Activated naive CD8-positive, alpha-beta T cell treated with anti-CD3 and anti-CD28 coated beads, Interleukin-2, amount 50 U/mL, for 24 hours (primary cell): ENCODE results near the gene FAM169A.
"Not testable (repeated sequence)": the region's sequence is repeated elsewhere in the genome, so short reads cannot be mapped to it uniquely, and the experiment has no call there.

Source experiments
- ATAC-seq: fragments of 150-1000 bp; cut with Tn5 transposase; one replicate; pipeline ENCODE4 v1.10.0; 2021
- DNase-seq: peaks from one replicate; pipeline ENCODE4 v3.0.0; 2021
- H3K27ac Mint-ChIP-seq: one replicate; pipeline ENCODE4 v1.8.0; 2021; ENCODE audit warnings: mild to moderate bottlenecking, mixed read lengths
- H3K27me3 Mint-ChIP-seq: one replicate; pipeline ENCODE4 v1.8.0; 2021; ENCODE audit warnings: mixed read lengths
- H3K36me3 Mint-ChIP-seq: one replicate; pipeline ENCODE4 v1.8.0; 2021; ENCODE audit warnings: low read depth, mixed read lengths
- H3K4me1 Mint-ChIP-seq: one replicate; pipeline ENCODE4 v1.8.0; 2021; ENCODE audit warnings: mixed read lengths
- H3K4me3 Mint-ChIP-seq: one replicate; pipeline ENCODE4 v1.8.0; 2021; ENCODE audit warnings: mild to moderate bottlenecking, moderate library complexity, mixed read lengths
- H3K9me3 Mint-ChIP-seq: one replicate; pipeline ENCODE4 v1.8.0; 2021; ENCODE audit warnings: mixed read lengths

The FAM169A gene, protein sequence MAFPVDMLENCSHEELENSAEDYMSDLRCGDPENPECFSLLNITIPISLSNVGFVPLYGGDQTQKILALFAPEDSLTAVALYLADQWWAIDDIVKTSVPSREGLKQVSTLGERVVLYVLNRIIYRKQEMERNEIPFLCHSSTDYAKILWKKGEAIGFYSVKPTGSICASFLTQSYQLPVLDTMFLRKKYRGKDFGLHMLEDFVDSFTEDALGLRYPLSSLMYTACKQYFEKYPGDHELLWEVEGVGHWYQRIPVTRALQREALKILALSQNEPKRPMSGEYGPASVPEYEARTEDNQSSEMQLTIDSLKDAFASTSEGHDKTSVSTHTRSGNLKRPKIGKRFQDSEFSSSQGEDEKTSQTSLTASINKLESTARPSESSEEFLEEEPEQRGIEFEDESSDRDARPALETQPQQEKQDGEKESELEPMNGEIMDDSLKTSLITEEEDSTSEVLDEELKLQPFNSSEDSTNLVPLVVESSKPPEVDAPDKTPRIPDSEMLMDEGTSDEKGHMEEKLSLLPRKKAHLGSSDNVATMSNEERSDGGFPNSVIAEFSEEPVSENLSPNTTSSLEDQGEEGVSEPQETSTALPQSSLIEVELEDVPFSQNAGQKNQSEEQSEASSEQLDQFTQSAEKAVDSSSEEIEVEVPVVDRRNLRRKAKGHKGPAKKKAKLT

DNA sequence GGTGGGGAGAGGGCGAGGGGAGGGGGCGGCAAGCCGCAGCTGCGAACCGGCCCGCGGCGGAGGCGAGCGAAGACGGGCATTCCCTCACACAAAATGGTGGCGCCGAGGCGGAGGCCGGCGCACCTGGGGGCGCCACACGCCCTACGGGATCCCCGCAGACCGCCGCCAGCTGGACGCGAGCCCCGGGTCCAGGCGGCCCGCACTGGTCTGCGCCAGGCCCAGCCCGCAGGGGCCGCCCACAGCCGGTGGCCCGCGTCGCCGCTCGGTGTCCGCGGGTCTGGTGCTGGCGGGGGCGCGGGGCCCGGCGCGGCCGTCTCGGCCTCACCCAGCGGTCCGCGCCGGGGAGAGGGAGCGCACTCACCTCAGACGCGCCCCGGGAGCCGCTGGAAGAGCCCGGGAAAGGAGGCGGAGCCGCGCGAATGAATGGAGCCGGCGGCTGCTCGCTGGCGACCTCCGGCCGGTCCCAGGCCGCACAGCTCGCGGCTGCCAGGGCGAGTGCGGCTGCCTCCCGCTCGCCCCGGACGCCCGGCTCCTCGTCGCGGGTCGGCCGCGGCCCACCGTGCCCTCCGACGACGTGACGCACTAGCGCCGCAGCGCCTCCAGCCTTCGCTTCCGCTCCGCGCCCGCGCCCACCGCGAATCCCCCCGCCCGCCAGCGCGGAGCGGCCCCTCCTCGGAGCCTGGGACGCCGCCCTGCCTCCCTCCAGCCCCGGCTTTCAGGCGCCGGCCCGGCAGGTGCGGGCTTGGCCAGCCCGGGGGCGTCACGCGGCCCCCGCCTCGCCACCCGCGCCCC, at the start of gene FAM169A:
Gene FAM169A, minus strand, starts transcription at position 584 of the 792 bp plus-strand sequence. CDS start 24,711 bp downstream, outside the sequence.
- H3K36me3 Mint-ChIP-seq: peaks cover 5% of the 10 kb centered on the region
- DNase-seq: peak; percentile 59
- peaks cover 1% of the 10 kb centered on the region for H3K27me3 Mint-ChIP-seq
- peak within 1 kb of the TSS; percentile 83 for H3K27ac Mint-ChIP-seq
- peak; percentile 72 for ATAC-seq
- no peaks in the 10 kb centered on the region for H3K9me3 Mint-ChIP-seq
- peak within 1 kb of the TSS; percentile 87 for H3K4me3 Mint-ChIP-seq
- peaks cover 36% of the 10 kb centered on the region for H3K4me1 Mint-ChIP-seq

DNA sequence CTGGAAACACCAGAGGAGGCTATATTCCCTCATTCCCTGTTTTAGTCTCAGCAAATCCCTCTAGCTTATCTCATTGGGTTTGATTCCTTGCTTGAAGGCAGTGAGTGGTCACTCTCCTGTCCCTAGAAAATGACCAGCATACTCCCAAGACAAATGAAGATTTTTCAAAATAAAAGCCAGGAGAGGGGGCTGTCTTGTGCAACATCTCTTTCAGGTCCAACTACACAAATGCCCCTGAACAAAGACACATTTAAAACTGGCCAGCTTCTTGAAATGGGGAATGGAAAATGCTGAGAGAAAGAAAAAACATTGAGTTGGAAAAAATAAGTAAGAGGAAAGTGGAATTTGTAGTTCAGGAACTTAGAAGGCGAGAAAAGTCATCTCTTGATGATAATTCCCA, 49.3 kb upstream of the FAM169A start:
- Mint-ChIP-seq H3K27ac (no peak overlapping the region), H3K9me3 (peaks cover under 1% of the 10 kb centered on the region), H3K27me3 (peaks cover 5% of the 10 kb centered on the region), H3K4me3 (no peak overlapping the region), H3K36me3 (no peaks in the 10 kb centered on the region), H3K4me1 (no peaks in the 10 kb centered on the region)
- ATAC-seq (no peak), DNase-seq (no peak)

DNA sequence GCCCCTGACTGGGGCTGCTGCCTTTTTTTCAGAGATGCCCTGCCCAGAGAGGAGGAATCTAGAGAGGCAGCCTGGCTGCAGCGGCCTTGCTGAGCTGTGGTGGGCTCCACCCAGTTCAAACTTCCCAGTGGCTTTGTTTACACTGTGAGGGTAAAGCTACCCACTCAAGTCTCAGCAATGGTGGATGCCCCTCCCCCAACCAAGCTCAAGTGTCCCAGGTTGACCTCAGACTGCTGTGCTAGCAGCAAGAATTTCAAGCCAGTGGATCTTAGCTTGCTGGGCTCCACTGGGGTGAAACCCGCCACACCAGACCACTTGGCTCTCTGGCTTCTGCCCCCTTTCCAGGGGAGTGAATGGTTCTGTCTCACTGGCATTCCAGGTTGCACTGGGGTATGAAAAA, 45.2 kb upstream of the FAM169A start:
- H3K27ac Mint-ChIP-seq, H3K36me3 Mint-ChIP-seq: not testable (repeated sequence)

DNA sequence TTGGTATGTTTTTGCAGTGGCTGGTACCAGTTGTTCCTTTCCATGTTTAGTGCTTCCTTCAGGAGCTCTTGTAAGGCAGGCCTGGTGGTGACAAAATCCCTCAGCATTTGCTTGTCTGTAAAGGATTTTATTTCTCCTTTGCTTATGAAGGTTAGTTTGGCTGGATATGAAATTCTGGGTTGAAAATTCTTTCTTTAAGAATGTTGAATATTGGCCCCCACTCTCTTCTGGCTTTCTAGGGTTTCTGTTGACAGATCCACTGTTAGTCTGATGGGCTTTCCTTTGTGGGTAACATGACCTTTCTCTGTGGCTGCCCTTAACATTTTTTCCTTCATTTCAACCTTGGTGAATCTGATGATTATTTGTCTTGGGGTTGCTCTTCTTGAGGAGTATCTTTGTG, 43.7 kb upstream of the FAM169A start:
- peaks cover 12% of the 10 kb centered on the region for H3K9me3 Mint-ChIP-seq
- DNase-seq, H3K4me3 Mint-ChIP-seq, H3K27me3 Mint-ChIP-seq, H3K27ac Mint-ChIP-seq, H3K4me1 Mint-ChIP-seq, ATAC-seq, H3K36me3 Mint-ChIP-seq: not testable (repeated sequence)

More for the DNA sequence above, 45.2 kb upstream of the FAM169A start:
- H3K4me1 Mint-ChIP-seq, DNase-seq, H3K27me3 Mint-ChIP-seq, H3K4me3 Mint-ChIP-seq, ATAC-seq: not testable (repeated sequence)
- peaks cover 12% of the 10 kb centered on the region for H3K9me3 Mint-ChIP-seq

DNA sequence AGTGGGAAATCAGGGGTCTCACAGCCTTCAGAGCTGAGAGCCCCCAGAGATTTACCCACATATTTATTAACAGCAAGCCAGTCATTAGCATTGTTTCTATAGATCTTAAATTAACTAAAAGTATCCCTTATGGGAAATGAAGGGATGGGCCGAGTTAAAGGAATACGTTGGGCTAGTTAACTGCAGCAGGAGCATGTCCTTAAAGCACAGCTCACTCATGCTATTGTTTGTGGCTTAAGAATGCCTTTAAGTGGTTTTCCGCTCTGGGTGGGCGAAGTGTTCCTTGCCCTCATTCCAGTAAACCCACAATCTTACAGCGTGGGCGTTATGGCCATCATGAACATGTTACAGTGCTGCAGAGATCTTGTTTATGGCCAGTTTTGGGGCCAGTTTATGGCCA, 42.0 kb upstream of the FAM169A start:
- H3K27ac Mint-ChIP-seq, H3K36me3 Mint-ChIP-seq, DNase-seq, H3K4me3 Mint-ChIP-seq, H3K4me1 Mint-ChIP-seq, H3K27me3 Mint-ChIP-seq, ATAC-seq: not testable (repeated sequence)
- peaks cover 12% of the 10 kb centered on the region for H3K9me3 Mint-ChIP-seq

DNA sequence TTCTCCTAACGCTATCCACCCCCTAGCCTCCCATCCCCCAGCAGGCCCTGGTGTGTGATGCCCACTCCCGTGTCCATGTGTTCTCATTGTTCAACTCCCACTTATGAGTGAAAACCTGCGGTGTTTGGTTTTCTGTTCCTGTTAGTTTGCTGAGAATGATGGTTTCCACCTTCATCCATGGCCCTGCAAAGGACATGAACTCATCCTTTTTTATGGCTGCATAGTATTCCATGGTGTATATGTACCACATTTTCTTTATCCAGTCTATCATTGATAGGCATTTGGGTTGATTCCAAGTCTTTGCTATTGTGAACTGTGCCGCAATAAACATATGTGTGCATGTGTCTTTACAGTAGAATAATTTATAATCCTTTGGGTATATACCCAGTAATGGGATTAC, 38.5 kb upstream of the FAM169A start:
- not testable (repeated sequence) for H3K9me3 Mint-ChIP-seq, H3K27ac Mint-ChIP-seq, H3K4me1 Mint-ChIP-seq, ATAC-seq, H3K27me3 Mint-ChIP-seq, H3K4me3 Mint-ChIP-seq, H3K36me3 Mint-ChIP-seq, DNase-seq

DNA sequence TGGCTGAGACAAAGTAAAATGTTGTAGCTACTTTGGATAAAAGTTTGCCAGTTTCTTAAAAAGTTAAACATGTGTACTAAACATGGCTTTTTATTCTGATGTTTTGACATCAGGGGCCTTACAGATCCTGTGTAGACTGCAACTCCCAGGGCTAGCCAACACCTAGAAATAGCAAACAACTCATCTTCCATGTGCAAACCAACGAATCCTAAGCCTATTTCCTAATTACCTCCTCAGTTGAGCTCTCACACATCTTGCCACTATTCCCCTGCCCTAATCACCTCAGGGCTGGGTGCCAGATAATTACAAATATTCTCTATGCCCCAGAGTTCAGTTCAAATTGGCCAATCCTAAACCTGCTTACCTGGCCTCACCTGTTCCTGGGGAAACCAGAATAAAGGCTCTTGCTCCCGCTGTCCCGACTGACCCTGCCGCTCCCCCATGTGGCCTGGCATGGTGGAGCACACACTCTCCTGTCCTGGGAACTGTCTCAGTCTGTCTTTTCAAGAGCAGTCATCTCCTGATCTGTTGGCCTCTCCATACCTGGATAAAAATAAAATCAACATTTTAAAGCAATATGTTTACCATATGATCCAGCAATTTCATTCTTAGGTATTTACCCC, 37.1 kb upstream of the FAM169A start:
- ATAC-seq: peak; percentile 49
- H3K27ac Mint-ChIP-seq: no peak overlapping the region
- no peaks in the 10 kb centered on the region for H3K4me1 Mint-ChIP-seq
- H3K36me3 Mint-ChIP-seq: no peaks in the 10 kb centered on the region
- peak; percentile 10 for DNase-seq
- H3K27me3 Mint-ChIP-seq: no peaks in the 10 kb centered on the region
- H3K4me3 Mint-ChIP-seq: no peak overlapping the region
- no peaks in the 10 kb centered on the region for H3K9me3 Mint-ChIP-seq

DNA sequence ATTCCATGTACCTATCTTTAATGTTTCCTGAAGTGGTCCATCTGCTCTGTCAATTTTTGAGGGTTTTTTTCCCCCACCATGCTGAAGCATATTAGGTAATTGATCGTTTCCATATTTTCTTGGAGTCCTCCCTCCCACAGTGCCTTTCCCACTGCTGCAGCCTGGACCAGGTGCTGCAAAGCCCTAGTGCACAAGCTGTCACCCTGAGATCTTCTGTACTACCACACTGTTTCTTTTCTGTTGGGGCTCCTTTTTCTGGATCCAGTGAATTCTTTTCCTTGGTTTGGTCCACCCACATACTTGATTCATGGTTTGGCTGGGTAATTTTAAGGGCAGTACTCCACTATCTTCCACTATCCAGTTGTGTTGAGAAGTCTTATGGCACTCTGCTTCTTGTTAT, 30.9 kb upstream of the FAM169A start:
- peaks cover 2% of the 10 kb centered on the region for H3K27me3 Mint-ChIP-seq
- peaks cover 6% of the 10 kb centered on the region for H3K9me3 Mint-ChIP-seq
- H3K4me3 Mint-ChIP-seq: no peak overlapping the region
- no peaks in the 10 kb centered on the region for H3K4me1 Mint-ChIP-seq
- DNase-seq: no peak
- no peak overlapping the region for H3K27ac Mint-ChIP-seq
- no peaks in the 10 kb centered on the region for H3K36me3 Mint-ChIP-seq
- ATAC-seq: no peak

DNA sequence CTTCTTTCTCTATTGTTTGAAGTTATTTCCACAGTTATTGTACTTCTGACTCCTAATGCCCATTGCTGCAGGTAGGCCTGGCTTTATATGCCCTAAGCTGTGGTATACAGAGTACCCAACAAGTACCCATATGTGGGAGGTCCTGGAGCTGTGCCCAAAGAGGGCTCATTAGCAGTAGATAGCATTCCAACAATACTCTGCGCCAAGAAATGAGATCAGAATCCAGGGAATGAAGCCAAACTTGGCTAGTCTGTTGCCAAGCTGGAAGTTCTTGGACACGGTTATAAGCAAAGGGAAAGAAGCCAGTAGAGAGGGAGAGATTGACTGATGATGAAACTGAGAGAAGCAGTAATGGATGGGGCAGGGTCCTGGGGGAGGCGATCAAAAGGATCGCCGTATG, 29.7 kb upstream of the FAM169A start:
- Mint-ChIP-seq H3K27ac (no peak overlapping the region), H3K4me1 (no peaks in the 10 kb centered on the region)

DNA sequence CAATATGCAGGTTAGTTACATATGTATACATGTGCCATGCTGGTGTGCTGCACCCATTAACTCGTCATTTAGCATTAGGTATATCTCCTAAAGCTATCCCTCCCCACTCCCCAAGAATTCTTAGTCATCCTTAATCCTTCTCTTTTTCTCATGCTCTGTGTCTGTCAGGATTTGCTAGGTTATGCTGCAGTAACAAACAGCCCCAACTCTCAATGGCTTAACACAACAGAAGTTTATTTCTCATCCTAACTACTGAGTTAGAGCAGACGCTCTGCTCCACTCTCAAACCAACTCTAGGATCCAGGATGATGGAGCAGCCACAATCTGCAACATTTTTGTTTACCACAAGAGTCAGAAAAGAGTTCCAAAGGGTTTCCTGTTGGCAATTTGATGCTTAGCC, 28.2 kb upstream of the FAM169A start:
- Mint-ChIP-seq H3K36me3 (no peaks in the 10 kb centered on the region), H3K27me3 (peaks cover 2% of the 10 kb centered on the region), H3K4me3 (no peak overlapping the region), H3K9me3 (peaks cover 6% of the 10 kb centered on the region), H3K27ac (no peak overlapping the region), H3K4me1 (peaks cover 5% of the 10 kb centered on the region)
- DNase-seq (no peak), ATAC-seq (no peak)

More for the DNA sequence above, 29.7 kb upstream of the FAM169A start:
- Mint-ChIP-seq H3K27me3 (peaks cover 2% of the 10 kb centered on the region), H3K36me3 (no peaks in the 10 kb centered on the region), H3K4me3 (no peak overlapping the region), H3K9me3 (peaks cover 6% of the 10 kb centered on the region)
- no peak for DNase-seq
- ATAC-seq: no peak

DNA sequence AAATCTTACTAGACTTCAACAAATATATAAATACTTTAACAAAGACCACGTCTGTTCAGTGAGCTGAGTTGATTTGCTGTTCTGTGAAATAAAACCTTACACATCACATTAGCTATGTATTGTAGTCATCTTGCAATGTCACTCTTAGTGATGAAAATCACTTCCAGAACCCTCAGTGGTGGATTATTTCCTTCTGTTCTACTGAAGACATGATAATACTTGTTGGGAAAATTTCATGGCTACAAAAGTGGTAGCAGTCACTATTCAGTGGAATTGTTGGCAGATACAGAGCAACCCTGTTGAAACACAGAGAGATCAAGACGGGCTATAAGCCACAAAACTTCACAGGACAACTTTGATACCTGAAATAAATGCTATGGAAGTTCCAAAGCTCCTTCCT, 26.7 kb upstream of the FAM169A start:
- Mint-ChIP-seq H3K36me3 (no peaks in the 10 kb centered on the region), H3K9me3 (peaks cover 6% of the 10 kb centered on the region), H3K27me3 (peaks cover 2% of the 10 kb centered on the region), H3K4me1 (peaks cover 5% of the 10 kb centered on the region), H3K4me3 (no peak overlapping the region), H3K27ac (no peak overlapping the region)
- ATAC-seq: no peak
- DNase-seq: no peak

DNA sequence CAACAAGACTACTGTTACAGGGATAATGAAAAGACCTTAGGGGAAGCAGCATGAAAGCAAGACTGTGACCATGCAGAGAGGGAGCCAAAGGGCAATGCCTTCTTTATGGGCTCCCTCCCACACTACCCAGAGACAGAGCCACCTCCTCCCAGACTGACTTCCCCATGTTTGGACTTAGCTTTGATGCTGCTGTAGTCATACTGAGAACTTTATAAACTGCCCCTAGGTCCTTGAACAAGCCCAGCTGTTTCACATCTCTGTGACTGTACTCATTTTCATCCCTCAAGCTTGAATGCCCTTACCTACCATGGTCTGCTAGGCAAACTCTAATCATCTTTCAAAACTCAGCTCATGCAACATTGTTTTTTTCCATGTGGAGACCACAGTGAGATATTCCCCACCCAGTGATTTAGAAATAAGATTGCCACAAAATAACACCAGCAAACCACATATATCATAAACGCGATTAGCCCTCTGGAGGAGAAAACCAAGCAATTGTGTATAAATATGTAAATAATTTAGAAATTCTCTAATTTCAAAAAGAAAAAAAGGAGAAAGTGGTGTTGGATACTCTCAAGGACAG, 23.4 kb upstream of the FAM169A start:
- Mint-ChIP-seq H3K27me3 (peaks cover 4% of the 10 kb centered on the region), H3K4me1 (peaks cover 5% of the 10 kb centered on the region), H3K27ac (no peak overlapping the region), H3K9me3 (peaks cover 4% of the 10 kb centered on the region), H3K36me3 (no peaks in the 10 kb centered on the region), H3K4me3 (no peak overlapping the region)
- DNase-seq (no peak), ATAC-seq (peak; percentile 68)

DNA sequence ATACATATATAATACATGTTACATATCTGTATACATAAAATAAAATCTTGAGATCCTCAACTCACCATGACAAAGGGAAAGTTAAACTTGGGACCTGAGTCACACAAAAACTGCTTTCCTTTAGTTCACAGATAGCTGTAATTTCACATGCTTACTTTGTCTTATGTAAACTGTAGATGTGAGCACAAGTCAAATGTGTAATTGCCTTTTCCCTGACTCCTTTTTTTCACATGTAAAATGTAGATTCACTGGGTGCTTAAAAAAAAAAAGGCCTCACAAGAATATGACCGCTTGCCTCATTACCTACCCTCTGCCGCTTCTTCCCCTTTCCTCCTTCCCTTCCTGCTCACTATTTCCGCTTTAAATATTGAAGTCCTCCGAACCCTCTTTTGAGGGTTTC, 21.9 kb upstream of the FAM169A start:
- Mint-ChIP-seq H3K9me3 (no peaks in the 10 kb centered on the region), H3K4me3 (no peak overlapping the region), H3K27me3 (peaks cover 2% of the 10 kb centered on the region), H3K4me1 (peaks cover 5% of the 10 kb centered on the region), H3K36me3 (no peaks in the 10 kb centered on the region), H3K27ac (no peak overlapping the region)
- DNase-seq (no peak), ATAC-seq (no peak)

DNA sequence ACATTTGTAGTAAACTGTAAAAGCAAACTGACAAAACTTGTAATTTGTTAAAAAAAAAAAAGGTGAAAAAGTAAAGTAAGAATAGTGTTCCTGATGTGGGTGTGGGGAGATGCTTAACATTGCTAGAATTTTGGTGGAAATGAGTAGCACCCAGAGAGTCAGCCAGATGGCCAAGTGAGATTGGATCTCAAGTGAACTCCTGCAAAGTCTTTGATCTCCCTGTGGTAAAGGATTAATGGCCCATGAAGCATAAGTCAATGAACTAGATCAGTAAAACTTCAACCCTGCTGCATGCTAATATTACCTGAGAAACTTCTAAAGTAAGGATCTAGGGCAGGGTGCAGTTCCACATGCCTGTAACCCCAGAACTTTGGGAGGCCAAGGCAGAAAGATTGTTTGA, 19.0 kb upstream of the FAM169A start:
- no peaks in the 10 kb centered on the region for H3K36me3 Mint-ChIP-seq
- peaks cover 5% of the 10 kb centered on the region for H3K4me1 Mint-ChIP-seq
- no peak overlapping the region for H3K27ac Mint-ChIP-seq
- H3K4me3 Mint-ChIP-seq: no peak overlapping the region
- DNase-seq: no peak
- no peak for ATAC-seq
- H3K27me3 Mint-ChIP-seq: peaks cover 2% of the 10 kb centered on the region
- no peaks in the 10 kb centered on the region for H3K9me3 Mint-ChIP-seq
